Activated naive CD4-positive, alpha-beta T cell (primary cell): ENCODE data around the gene OVOL1.
"Not testable (repeated sequence)": the region's sequence is repeated elsewhere in the genome, so short reads cannot be mapped to it uniquely, and the experiment has no call there.

Experiments
- DNase-seq, 4 experiments: peaks; one replicate each; lab custom pipeline; 2025; lab: John Stamatoyannopoulos, UW

Gene OVOL1

DNA sequence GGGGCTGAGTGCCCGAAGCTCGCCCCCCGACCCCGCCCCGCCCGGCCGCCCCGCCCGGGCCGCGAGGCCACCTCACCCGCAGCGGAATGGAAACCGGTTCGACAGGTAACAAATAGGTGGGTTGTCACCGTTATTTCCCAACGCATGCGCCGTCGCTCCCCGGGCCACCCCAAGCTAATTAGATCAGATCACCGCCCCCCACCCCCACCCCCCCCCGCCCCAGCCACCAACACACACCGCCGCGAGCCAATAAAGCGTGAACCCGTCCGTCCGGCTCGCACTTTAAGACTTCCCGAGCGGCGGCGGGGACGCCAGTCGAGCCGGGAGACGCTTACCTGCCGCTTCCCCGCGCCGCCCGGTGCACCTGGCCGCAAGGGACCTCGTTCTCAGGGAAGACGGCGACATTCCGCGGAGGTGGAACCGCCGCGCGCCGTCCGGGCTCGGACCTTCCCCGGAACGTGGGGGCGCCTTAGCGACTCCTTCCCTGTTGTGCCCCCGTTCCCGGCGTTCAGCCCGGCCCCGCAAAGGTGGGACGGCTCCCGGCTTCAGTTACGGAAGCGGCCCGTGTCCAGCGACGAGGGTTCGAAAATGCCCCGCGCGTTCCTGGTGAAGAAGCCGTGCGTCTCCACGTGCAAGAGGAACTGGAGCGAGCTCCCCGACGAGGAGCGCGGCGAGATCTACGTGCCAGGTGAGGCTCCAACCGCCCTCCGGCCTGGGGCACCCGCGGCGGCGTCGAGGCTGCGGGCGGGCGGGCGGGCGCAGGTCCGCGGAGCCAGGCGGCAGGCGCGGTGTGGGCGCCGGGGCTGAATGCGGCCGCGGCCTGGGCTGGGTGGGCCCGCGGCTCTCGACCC lies at the start of gene OVOL1:
Gene OVOL1 (plus strand): TSS at position 278 of the 851 bp plus-strand sequence. CDS start 311 bp downstream, at position 589.
- no peak for DNase-seq

DNA sequence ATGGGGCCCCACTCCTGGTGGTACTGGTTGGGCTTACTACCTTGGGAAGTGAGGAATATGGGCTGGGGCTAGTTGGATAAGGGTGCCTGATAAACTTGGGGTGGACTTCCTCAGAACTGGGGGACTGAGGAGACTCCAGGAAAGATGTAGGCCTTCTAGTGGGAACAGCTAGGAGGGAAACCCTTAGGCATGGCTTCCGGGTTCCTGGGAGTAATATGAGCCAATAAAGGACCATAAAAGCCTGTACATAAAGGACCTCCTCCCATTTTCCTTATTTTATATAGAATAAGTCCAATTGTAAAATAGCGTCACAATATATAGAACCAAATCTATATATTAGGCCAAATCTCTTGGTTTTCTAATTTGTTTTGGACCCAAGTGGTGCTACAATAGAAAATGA lies 47.8 kb upstream of the OVOL1 start:
- DNase-seq: no peak

DNA sequence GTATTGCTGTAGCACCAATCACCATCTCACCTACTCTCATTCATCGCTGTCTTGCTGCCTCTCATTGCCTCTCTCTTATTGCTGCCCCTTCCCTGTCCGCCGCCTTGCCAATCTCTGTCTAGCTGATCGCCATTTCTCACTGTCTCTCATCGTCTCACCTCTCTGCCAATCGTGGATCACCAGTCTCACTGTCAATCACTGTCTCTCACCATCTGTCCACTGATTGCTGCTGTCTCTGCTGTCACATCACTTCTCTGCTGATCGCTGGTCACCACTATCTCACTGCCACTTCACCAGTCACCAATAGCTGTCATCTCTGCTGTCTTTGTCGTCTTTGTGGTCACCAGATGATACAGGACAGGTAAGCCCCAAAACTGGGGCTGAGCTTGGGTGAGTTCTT lies 45.7 kb upstream of the OVOL1 start:
- no peak for DNase-seq

DNA sequence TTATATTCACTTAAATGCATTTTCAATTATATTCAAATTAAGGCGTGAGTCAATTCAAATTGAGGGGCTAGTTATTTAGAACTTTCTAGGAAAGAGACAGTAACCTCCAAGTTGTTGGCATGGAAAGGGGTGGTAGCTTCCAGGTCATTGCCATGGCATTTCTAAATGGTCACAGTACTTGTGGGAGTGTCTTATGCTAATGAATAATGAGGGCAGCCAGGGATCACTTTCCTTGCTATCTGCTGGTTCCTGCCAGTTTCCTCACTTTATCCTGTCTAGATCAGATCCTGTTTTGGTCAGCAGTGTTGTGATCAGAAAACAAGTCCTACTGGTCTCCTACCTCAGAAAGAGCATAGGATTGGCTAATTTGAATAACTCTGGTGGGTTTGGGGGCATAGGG lies 44.5 kb upstream of the OVOL1 start:
- no peak for DNase-seq

DNA sequence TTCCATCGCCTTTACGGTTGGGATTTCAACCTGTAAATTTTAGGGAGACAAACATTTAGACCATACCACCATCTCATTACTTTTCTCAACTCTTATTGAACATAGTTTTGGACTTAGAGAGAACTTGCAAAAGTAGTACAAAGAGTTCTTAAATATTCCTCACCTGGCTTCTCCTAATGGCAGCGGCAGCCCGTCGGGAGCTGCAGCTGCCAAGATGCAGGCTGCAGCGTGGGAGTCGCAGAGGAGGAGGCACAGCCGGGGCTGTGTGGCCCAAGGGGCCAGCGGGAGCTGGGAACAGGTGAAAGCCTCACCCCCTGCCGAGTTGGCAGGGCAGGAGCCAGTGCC lies 43.2 kb upstream of the OVOL1 start:
- DNase-seq: no peak

DNA sequence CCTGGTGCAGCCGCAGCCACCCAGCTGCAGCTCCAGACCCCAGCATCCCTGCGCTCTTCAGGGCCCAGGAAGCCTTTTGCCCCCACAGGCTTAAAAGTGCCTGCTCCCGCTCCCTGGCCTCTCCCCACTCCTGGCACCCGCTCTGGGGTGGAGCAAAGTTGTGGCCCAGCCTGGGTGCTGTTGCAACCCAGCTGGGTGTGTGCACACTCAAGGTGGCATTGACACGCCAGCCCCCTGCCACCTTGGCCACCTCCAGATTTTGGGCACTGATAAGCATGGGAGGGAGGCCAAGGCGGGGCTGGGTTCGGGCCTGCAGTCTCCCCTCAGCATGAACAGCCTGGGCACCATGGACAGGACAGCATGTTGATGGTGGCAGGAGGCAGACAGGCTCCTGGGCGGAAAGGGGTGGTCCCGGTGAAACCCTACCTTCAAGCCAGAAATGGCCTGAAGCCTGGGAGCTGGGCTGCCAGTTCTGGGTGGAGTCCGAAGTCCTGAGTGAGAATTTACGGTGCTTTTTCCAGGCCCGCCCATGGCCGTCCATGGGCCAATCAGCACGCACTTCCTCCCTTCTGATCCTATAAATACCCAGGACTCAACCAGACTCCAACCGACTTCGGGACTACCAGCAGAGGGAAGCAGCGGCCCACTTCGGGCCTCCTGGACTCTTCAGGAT lies 42.7 kb upstream of the OVOL1 start:
- DNase-seq: no peak

DNA sequence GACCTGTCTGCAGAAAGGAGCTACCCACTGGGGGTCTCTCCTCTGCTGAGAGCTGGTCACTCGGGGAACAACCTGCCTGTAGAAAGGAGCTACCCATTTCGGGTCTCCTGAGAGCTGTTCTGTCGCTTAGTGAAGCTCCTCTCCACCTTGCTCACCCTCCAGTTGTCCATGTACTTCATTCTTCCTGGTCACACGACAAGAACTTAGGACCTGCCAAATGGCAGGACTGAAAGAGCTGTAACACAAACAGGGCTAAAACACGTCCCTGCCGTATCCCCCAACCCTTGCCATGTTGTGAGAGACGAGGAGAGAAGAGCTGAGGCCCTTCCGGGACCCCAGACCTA lies 42.2 kb upstream of the OVOL1 start:
- no peak for DNase-seq

DNA sequence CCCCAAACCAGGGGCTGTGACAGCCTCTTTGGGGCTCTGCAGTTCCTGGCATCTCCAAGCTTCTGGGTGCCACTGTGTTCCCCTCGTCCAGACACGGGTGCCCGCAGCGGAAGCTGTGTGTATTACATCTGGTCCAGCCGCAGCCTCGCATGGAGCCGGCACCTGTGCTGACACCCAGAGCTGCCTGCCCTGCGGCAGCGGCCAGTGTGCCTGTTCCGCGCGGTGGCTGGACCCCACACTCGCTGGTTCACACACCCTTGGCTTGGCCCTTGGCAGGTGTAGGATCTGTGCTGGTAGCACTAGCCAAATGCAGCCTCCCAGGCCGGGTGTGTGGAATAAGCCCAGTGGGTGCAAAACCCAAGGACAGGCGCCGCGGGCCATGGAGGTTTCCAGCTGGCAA lies 41.8 kb upstream of the OVOL1 start:
- DNase-seq: no peak

DNA sequence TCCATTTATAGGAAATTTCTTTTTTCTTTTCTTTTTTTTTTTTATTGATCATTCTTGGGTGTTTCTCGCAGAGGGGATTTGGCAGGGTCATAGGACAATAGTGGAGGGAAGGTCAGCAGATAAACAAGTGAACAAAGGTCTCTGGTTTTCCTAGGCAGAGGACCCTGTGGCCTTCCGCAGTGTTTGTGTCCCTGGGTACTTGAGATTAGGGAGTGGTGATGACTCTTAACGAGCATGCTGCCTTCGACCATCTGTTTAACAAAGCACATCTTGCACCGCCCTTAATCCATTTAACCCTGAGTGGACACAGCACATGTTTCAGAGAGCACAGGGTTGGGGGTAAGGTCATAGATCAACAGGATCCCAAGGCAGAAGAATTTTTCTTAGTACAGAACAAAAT lies 24.7 kb upstream of the OVOL1 start:
- not testable (repeated sequence) for DNase-seq

DNA sequence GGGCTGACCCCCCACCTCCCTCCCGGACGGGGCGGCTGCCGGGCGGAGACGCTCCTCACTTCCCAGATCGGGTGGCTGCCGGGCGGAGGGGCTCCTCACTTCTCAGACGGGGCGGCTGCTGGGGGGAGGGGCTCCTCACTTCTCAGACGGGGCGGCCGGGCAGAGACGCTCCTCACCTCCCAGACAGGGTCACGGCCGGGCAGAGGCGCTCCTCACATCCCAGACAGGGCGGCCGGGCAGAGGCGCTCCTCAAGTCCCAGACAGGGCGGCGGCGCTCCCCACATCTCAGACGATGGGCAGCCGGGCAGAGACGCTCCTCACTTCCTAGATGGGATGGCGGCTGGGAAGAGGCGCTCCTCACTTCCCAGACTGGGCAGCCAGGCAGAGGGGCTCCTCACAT lies 24.0 kb upstream of the OVOL1 start:
- not testable (repeated sequence) for DNase-seq

DNA sequence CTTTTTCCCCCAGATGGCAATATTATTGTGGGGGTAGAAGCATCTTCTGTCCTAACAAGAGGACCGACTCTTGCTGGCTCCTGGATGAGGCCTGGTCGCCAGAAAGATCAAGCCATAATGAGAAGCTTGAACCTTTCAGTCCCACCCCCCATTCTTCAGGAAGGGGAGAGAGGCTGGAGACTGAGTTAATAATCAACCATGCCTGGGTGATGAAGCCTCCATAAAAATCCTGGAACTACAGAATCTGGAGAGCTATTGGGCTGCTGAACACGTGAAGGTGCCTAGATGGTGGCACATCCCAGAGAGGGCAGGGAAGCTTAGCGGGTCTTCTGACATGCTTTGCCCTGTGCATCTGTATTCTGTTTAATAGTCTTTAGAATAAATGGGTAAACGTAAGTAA lies 22.4 kb upstream of the OVOL1 start:
- no peak for DNase-seq

DNA sequence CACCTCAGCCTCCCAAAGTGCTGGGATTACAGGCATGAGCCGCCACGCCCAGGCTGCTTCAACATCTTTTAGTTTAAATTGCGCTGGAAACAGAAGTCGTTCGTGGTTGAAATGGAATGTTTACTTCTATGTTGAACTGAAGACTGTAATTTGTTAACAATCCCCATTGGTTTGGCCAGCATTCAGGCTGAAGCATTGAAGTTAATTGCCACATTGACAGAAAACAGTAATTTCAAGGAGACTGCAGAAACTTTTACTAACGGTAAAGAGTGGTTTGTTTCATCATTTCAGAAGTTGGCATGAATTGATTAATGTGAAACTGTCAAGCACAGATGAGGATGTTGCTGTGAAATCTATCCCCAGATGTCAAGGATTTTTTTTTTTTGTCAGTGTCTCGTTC lies 20.3 kb upstream of the OVOL1 start:
- DNase-seq: no peak

DNA sequence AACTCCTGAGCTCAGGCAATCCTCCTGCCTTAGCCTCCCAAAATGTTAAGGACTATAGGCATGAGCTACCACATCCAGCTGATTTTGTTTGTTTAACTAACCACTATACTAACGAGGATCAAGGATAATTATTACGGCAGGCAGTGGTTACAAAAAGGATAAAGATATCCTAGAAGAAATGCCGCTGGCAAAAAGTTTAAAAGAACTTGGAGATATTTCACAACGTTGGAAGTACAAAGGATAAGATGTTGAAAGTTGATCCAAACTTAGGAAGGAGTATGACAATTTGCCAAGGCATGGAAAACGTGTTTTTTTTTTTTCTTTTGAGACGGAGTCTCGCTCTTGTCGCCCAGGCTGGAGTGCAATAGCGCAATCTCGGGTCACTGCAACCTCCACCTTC lies 19.5 kb upstream of the OVOL1 start:
- DNase-seq: no peak

DNA sequence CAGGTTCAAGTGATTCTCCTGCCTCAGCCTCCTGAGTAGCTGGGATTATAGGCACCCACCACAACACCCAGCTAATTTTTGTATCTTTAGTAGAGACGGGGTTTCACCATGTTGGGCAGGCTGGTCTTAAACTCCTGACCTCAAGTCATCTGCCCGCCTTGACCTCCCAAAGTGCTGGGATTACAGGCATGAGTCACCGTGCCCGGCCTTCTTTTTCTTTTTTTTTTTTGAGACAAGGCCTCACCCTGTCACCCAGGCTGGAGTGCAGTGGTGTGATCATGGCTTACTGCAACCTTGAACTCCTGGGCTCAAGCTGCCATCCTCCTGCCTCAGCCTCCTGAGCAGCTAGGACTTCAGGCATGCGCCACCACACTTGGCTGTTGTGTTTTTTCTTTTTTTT lies 19.1 kb upstream of the OVOL1 start:
- not testable (repeated sequence) for DNase-seq

DNA sequence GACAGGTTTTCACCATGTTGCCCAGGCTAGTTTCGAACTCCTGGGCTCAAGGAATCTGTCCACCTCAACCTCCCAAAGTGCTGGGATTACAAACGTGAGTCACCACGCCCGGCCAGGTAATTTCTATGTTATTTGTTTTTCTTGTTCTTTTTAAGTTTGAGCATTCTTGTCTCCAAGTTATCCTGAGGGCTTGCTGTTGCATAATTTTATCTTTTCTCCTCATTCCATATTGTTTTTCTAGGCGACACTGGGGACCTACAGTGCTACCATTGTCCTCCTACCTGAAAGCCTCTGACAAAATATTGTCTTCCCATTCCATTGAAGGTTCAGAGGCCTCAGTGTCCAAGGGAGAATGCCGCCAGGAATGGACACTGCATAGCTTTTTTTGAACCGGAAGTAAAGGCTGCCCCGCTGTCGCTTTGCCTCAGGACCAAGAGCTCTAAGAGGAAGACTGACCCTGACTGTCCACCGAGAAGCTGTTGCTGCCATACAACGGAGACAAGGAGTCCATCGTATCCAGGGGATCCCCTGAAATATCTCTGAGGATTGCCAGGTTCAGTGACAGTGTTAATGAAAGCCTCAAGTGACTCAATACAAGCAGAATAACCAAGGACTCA lies 15.8 kb upstream of the OVOL1 start:
- no peak for DNase-seq

DNA sequence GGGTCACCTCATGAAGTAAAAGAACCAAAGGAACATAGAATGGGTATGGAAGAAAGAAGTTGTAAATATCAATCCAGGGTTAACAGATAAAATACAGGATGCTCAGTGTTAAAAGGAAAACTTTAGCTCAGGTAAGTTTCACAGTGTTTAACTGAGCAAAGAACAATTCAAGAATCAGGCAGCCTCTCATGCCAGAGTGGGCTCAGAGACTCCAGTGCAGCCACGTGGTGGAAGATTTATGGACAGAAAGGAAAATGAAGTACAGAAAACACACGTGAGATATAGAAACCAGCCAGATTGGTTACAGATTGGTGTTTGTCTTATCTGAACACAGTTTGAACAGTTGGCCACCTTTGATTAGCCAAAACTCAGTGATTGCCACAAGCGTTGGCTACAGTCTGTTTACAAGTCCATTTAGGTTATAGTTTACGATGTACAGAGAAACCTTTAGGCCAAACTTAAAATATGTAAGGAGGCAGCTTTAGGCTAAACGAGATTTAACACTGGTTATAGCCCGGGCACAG lies 15.2 kb upstream of the OVOL1 start:
- DNase-seq: no peak

DNA sequence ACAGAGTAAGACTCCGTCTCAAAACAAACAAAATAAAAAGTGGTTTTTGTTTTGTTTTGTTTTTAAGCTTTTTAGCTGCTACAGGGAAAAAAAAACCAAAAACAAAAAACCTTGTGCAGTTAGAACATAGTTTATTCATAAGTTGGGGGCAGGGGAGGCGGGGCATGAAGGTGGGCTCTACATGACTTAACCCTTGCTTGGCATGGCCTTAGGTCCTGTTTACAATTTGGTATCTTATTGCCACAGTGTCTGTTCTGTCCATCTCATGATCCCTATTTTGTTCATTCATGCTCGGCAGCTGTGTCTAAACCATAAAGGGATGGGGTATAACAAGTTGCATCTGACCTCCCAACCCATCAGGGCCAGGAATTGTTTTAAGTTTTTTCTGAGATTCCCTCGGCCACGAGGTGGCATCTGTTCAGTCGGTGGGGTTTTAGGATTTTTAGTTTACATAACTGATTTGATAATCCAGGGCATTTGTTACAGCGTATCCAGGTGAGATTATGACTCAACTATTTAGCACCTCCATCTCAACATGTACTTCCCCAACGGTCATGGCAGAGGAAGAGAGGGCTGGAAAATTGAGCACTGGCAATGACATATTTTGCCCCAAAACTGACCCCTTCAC lies 13.0 kb upstream of the OVOL1 start:
- no peak for DNase-seq

DNA sequence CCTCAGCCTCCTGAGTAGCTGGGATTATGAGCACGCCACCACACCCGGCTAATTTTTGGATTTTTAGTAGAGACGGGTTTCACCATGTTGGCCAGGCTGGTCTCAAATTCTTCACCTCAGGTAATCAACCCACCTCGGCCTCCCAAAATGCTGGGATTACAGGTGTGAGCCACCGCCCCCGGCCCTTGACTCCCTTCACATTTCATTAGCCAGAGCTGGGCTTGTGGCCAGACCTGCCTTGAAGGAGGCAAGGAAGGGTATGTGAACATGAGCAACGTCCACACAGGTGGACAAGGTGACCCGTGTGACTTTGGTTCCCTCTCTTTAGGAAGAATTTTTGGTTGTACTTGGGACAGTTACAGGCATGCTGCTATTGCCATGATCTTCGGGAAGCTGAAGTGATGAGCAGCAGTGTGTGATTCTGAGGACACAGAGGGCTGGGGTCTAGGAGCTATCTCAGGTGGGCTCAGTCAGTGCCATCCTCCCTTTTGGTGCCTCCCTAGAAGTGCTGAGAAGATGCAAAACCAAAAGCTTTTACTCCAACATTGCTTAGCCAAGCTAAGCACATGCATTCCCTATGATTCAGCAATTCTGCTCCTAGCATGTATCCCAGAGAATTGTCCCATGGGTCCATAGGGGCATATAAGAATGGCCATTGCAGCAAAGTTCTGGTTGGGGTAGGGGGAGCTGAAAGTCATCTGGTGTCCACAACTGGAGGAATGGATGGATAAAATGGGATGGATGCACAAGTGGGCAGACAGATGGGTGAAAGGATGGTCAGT lies 12.1 kb upstream of the OVOL1 start:
- no peak for DNase-seq

DNA sequence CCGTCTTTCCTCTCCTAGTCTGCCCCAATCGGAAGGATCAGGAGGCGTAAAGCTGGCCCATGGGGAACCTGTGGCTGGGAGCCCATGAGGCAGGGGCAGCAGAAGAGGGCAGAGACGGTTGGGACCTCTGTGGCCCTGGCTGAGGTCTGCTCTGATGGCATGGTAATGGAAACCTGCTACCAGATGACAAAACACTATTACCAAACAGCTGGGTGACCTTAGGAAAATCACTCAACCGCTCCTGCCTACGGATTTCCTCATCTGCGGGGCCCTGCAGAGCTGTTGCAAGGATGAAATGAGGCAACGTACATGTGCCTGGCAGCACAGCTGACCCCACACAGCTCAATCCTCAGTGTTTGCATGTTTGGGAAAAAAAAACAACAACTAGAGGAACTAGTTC lies 10.7 kb upstream of the OVOL1 start:
- DNase-seq: no peak

DNA sequence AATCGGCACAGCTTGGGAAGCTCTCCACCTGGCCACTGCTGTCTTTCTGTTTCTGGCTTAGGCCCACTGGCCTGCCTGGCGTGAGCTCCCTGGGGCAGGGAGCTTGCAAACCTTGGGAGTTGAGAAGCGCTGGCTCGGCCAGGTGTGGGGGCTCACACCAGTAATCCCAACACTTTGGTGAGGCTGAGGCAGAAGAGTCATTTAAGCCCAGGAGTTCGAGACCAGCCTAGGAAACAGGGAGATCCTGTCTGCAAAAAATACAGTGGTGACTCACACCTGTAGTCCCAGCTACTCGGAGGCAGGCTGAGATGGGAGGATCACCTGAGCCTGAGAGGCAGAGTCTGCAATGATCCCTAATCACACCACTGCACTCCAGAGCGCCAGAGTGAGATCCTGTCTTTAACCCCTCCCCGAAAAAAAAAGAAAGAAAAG lies 10.1 kb upstream of the OVOL1 start:
- DNase-seq: no peak

DNA sequence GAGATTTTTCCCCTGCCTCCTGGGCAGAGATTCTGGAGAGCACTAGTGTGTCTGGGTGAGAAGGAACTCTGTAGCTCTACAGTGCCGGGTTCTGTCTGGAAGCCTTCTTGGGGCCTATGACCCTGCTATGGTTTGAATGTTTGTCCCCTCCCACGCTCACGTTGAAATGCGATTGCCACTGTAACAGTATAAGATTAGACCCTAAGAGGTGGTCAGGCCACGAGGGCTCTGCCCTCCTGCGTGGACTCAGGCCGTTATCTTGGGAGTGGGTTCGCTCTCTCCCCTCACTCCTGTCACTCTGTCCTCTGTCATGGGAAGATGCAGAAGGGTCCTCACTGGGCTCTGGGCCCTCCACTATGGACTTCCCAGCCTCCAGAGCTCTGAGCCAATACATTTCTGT lies 9.6 kb upstream of the OVOL1 start:
- DNase-seq: no peak

DNA sequence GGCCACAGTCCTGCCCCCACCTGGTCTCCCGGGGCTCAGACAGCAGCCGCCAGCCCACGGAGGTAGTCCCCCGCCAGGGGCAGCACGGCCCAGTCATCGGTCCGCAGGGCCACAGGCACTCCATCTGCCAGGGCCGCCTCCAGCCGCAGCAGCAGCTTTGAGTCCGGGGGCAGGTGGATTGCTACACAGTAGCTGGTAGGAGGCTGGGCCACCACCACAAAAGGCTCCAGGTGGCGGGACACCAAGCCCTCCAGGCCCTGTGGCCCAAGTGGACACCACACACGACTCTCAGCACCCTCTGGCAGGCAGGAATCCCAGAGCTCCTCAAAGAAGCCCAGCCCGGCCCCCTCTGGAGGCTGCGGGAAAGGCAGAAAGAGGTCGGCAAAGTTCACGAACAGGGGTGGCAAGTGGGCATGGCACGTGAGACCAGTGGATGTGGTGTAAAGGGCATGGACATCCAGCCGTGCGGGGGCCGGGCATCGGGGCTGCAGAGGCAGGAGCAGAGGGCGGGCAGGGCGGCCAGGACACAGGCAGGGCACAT lies 9.0 kb upstream of the OVOL1 start:
- DNase-seq: no peak
